Activated CD8-positive, alpha-beta memory T cell treated with anti-CD3 and anti-CD28 coated beads, Interleukin-2, amount 50 U/mL, for 4 hours (primary cell): Measurements from ENCODE around the gene DEFB125.
"Not testable (repeated sequence)": the region's sequence is repeated elsewhere in the genome, so short reads cannot be mapped to it uniquely, and the experiment has no call there.

Source experiments
- DNase-seq: peaks from one replicate; pipeline ENCODE4 v3.0.0-alpha.2; 2020

DEFB125 gene, protein sequence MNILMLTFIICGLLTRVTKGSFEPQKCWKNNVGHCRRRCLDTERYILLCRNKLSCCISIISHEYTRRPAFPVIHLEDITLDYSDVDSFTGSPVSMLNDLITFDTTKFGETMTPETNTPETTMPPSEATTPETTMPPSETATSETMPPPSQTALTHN

DNA sequence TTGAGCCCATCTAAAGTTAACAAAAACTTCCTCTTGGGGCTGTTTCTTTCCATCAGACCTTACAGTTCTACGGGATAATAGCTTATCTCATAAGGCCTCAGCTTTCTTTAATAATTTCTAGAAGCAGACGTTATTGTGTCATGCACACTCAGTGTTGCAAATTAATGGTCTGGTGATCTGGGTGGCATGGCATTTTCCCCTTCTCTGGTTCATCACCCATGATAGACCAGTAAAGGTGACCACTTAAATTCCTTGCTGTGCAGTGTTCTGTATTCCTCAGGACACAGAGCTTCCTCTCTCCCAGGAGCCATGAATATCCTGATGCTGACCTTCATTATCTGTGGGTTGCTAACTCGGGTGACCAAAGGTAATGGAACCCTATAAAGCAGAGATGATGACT is at the start of gene DEFB125:
Gene DEFB125, plus strand, starts transcription at position 272 of the 400 bp plus-strand sequence. Its CDS starts 38 bp downstream, at position 310.
- no peak for DNase-seq

DNA sequence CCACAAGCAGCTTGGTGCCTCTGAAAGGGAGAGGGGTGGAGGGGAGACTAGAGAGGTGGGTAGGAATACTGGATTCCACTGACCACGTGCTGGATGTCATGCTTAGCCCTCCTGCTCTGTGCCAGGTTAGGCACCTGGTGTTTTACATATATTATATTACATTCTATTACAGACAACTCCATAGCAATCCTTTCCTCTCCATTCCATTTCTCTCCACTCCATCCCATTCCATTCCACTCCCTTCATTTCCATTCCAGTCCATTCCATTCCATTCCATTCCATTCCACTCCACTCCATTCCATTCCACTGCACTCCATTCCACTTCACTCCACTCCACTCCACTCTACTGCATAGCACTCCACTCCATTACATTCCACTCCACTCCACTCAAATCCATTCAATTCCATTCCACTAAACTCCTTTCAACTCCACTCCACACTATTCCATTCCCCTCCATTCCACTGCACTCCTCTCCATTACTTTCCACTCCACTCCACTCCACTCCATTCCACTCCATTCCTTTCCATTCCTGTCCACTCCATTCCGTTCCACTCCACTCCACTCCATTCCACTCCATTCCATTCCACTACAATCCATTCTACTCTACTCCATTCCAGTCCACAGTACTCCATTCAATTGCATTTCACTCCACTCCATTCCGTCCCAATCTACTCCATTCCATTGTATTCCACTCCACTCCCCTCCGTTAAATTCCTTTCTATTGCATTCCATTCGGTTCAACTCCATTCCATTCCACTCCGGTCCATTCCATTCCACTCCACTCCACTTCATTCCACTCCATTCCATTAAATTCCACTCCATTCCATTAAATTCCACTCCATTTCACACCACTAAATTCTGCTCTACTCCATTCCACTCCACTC is 27.2 kb upstream of the DEFB125 start:
- no peak for DNase-seq

GRCh38 chr20:61230-61629 is 26.2 kb upstream of the DEFB125 start:
- DNase-seq, result no peak

- DNase-seq, result no peak
Measured at GRCh38 chr20:61757-62156, 25.7 kb upstream of the DEFB125 start.

DNA sequence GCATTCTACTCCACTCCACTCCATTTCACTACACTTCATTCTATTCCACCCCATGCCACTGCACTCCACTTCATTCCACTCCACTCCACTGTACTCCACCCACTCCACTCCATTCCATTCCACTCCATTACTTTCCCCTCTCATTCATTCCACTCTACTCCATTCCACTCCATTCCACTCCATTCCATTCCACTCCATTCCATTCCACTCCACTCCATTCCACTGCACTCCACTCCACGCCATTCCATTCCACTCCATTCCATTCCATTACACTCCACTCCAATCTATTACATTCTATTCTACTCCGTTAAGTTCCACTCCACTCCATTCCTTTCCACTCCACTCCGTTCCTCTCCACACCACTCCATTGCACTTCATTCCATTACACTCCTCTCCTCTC is 25.0 kb upstream of the DEFB125 start:
- DNase-seq, result no peak

DNA sequence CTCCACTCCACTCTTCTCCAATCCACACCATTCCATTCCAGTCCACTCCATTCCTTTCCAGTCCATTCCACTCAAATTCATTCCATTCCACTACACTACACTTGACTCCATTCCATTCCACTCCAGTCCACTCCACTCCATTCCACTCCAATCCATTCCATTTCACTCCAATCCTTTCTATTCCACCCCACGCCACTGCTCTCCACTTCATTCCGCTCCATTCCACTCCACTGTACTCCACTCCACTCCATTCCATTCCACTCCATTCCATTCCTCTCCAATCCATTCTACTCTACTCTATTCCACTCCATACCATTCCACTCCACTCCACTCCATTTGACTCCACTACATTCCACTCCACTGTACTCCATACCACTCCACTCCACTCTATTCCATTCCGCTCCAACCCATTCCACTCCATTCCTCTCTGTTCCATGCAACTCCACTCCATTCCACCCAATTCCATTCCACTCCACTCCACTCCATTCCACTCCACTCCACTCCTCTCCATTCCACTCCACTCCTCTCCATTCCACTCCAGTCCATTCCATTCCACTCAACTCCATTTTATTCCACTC is 23.4 kb upstream of the DEFB125 start:
- DNase-seq, result no peak

DNA sequence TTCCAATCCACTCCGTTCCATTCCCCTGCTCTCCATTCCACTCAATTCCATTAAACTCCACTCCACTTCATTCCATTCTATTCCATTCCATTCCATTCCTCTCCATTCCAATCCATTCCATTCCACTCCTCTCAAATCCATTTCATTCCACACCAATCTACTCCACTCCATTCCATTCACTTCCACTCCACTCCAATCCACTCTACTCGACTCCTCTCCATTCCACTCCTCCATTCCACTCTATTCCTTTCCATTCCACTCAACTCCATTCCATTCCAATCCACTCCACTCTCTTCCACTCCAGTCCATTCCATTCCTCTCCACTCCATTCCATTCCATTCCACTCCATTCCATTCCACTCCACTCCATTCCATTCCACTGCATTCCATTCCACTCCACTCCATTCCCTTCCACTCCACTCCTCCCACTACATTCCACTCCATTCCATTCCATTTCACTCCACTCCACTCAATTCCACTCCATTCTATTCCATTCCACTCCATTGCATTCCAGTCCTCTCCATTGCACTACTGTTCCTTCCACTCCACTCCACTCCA is 22.6 kb upstream of the DEFB125 start:
- DNase-seq, result no peak

GRCh38 chr20:77231-77630 is 10.2 kb upstream of the DEFB125 start:
- no peak for DNase-seq

GRCh38 chr20:78338-78737 is 9.1 kb upstream of the DEFB125 start:
- no peak for DNase-seq

DNA sequence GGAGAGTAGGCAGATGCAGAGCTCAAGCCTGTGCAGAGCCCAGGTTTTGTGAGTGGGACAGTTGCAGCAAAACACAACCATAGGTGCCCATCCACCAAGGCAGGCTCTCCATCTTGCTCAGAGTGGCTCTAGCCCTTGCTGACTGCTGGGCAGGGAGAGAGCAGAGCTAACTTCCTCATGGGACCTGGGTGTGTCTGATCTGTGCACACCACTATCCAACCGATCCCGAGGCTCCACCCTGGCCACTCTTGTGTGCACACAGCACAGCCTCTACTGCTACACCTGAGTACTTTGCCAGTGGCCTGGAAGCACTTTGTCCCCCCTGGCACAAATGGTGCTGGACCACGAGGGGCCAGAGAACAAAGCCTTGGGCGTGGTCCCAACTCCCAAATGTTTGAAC is 7.9 kb upstream of the DEFB125 start:
- no peak for DNase-seq

DNA sequence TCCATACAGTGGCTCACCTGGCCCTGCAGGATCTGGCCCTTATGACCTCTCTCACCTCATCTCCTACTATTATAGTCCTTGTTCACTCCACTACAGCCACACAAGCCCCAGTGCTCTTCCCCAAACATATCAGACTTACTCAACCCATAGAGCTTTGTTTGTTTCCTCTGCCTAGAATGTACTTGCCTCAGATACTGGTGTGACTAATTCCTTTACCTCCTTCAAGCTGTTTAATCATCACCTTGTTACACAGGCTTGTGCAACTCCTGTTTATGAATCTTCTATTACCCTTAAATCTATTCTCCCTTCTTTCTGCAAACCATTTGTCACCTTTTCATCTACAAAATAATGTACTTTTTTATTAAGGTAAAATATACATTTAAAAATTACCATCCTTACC is 3.2 kb downstream of the DEFB125 start:
- DNase-seq, result no peak

- DNase-seq, result no peak
Measured at GRCh38 chr20:93641-94040, 6.2 kb downstream of the DEFB125 start.

GRCh38 chr20:95215-95614 is 7.7 kb downstream of the DEFB125 start:
- no peak for DNase-seq

- DNase-seq, result not testable (repeated sequence)
Measured at GRCh38 chr20:97691-98090, 10.2 kb downstream of the DEFB125 start.

GRCh38 chr20:101975-102374 is 14.5 kb downstream of the DEFB125 start:
- no peak for DNase-seq

DNA sequence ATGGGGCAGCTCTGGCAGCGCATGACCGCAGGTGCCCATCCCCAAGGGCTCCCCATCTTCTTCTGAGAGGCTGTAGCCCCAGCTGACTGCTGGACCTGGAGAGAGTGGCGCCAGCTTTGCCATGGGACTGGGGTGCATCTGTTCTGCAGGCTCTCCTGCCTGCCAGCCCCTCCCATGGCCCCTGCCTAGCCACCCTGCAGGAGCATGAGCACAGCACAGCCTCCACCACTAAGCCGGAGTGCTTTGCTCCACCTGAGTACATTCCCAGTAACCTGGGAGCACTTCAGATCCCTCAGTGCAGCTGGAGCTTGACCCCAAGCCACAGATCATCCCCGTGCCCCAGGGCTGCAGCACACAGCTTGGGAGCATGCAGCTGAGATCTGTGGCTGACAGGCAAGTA is 16.0 kb downstream of the DEFB125 start:
- no peak for DNase-seq

- no peak for DNase-seq
Measured at GRCh38 chr20:112396-112795, 24.9 kb downstream of the DEFB125 start.

DNA sequence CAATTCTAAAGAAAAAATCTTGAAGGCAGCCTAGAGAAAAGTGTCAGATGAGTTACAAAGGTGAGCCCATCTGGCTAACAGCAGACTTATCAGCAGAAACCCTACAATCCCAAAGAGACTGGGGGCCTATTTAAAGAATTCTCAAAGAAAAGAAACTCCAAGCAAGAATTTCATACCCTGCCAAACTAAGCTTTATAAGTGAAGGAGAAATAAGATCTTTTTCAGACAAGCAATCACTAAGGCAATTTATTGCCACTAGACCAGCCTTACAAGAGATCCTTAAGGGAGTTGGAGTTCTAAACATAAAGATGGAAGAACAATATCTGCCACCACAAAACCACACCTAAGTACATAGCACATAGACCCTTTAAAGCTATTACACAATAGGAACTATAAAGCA is 30.0 kb downstream of the DEFB125 start:
- DNase-seq, result no peak

DNA sequence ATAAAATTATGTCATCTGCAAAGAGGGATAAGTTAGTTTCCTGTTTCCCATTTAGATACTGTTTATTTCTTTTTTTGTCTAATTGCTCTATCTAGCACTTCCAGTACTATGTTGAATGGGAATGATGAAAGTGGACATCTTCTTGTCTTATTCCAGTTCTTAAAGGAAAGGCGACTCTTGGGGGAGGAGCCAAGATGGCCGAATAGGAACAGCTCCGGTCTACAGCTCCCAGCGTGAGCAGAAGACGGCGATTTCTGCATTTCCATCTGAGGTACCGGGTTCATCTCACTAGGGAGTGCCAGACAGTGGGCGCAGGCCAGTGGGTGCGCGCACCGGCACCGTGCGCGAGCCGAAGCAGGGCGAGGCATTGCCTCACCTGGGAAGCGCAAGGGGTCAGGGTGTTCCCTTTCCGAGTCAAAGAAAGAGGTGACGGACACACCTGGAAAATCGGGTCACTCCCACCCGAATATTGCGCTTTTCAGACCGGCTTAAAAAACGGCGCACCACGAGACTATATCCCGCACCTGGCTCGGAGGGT is 42.4 kb downstream of the DEFB125 start:
- DNase-seq, result not testable (repeated sequence)

DNA sequence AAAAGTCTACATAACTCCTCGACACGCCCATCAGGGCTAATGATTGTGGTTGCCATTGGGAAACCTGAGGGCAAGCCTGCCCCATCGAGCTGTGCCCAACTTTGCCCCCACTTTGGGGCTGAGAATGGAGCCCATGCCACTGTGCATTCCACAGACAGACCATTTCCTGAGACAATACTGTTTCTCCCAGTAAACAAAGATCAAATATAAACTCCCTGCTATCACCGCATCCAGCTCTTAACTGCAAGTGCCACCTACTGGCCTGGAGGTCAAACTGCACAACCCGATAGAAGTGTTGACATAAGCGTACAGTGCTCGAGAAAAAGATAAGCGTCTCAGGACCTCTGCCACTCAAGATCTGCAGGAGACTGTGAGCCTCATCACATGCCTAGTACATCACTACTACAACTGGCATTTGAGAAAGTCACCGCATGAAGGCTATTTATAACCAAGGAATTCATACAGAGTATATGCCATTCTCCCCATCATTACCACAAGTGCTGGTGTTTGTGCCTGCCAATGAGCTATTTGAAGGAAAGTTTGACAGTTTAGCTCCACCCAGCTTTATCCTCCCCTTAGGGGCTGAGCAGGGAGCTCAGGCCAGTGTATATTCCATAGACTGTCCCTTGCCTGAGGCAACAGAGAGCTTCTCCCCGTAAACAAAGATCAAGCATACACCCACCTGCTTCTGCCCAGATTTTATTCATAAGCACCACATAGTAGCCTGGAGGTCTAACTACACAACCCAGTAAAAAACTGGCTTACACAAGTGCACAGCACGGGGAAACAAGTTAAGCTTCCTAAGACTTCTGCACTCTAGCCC is 50.4 kb downstream of the DEFB125 start:
- no peak for DNase-seq

DNA sequence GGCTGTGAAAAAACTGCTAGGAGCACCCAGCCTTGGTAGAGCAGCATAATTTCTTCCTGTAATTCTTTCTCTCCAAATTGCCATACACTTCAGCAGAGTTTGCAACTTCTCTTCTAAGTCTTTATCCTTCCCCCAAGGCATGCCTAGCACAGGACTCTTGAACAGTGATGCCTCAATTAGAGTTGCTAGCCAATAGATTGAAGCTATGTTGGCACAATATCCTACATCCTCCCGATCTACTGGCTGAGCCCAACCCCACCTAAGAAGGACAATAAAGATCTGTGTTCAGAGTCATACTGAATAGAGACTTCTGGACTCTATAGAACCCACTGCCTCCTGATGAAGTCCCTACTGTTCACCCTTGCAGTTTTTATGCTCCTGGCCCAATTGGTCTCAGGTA is 54.8 kb downstream of the DEFB125 start, which contains the start of gene DEFB126:
Gene DEFB126, plus strand, starts transcription at position 301 of the 400 bp plus-strand sequence. Its CDS starts 39 bp downstream, at position 340.
- no peak for DNase-seq

DNA sequence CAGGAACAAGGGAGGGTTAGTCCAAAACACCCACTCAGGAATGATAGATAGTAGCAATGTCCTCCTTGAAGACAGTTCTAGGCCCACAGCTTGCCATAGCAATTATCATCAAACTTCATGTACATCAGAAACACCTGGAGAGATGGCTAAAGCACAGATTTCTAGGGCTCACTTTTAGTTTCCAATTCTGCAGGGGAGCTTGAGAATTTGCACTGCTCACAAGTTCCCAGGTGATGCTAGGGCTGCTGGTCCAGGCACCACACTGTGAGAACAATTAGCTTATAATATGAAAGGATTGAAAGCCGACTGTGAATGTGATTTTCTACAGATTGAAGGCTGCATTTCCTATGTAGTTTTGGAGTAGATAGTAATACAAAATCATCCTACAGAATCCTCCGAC is 58.4 kb downstream of the DEFB125 start:
- DNase-seq, result no peak
